T-cell (primary cell): ENCODE measurements around the gene CCL23. TPM values are rescaled to one million over a fixed set of nuclear protein-coding genes. Genes with fewer than 3 reads are reported as not detected.

Source experiments
- ATAC-seq, 4 experiments: fragments of 200-7000 bp in 3 of 4; fragments of 150-1000 bp in 1 of 4; cut with Tn5 transposase; replicated peaks in 1 of 4; 1 replicate in 3 of 4; 2 replicates in 1 of 4; pipeline ENCODE4 v1.10.0; 2021; ENCODE audit warnings: moderate library complexity in 3 of 4, mild to moderate bottlenecking in 2 of 4, moderate number of reproducible peaks in 1 of 4
- CTCF ChIA-PET, 2 donors: fragments of 300-600 bp; sonication (Branson Sonifier 250); formaldehyde crosslinking; loops; one replicate each; lab custom pipeline; 2022; ENCODE audit warnings: antibody characterized with exemption in 2 of 2; lab: Charles Lee
- POLR2A ChIA-PET, 2 donors: fragments of 300-600 bp; sonication (Branson Sonifier 250); formaldehyde crosslinking; loops; one replicate each; lab custom pipeline; 2022; ENCODE audit warnings: antibody characterized with exemption in 2 of 2; lab: Charles Lee
- DNase-seq, 35 experiments: peaks; one replicate each; pipeline versions ENCODE4 v3.0.0 to v3.0.0-alpha.2; 2013 to 2023
- H3K27ac ChIP-seq: one replicate; pipeline ENCODE4 v1.5.1; 2013; ENCODE audit warnings: low read length
- H3K27me3 ChIP-seq, 2 experiments: replicated peaks in 1 of 2; 1 replicate in 1 of 2; 2 replicates in 1 of 2; pipeline versions ENCODE4 v1.6.1 to v1.7.0; 2013; ENCODE audit warnings: low read length in 1 of 2, mixed read lengths in 1 of 2; ENCODE audit not compliant: control insufficient read depth in 2 of 2, insufficient read depth in 2 of 2; ENCODE audit errors: extremely low read depth in 1 of 2
- H3K36me3 ChIP-seq, 2 donors: 1 replicate in 1 of 2; 2 replicates in 1 of 2; pipeline versions ENCODE4 v1.6.1 to v1.7.0; 2013; ENCODE audit warnings: low read length in 1 of 2; ENCODE audit not compliant: control insufficient read depth in 2 of 2, insufficient read depth in 1 of 2; ENCODE audit errors: extremely low read depth in 1 of 2
- H3K4me1 ChIP-seq, 2 experiments: 1 replicate in 1 of 2; 2 replicates in 1 of 2; pipeline versions ENCODE4 v1.6.1 to v1.7.0; 2013; ENCODE audit warnings: low read length in 2 of 2, mixed read lengths in 1 of 2; ENCODE audit not compliant: insufficient read depth in 2 of 2, control insufficient read depth in 1 of 2; ENCODE audit errors: extremely low read depth in 1 of 2
- H3K4me3 ChIP-seq, 2 donors: 1 replicate in 1 of 2; 2 replicates in 1 of 2; pipeline versions ENCODE4 v1.5.1 to v1.7.0; 2013; ENCODE audit warnings: mild to moderate bottlenecking in 2 of 2, low read length in 1 of 2, moderate library complexity in 1 of 2; ENCODE audit not compliant: control insufficient read depth in 1 of 2; ENCODE audit errors: extremely low read depth in 1 of 2
- H3K9me3 ChIP-seq: 2 replicates; pipeline ENCODE4 v1.7.0; 2013
- H3K27ac Mint-ChIP-seq, 2 donors: one replicate each; pipeline ENCODE4 v1.8.0; 2020 to 2021; ENCODE audit warnings: mild to moderate bottlenecking in 2 of 2, mixed read lengths in 2 of 2
- H3K27me3 Mint-ChIP-seq, 2 donors: one replicate each; pipeline ENCODE4 v1.8.0; 2021 to 2022; ENCODE audit warnings: mixed read lengths in 2 of 2
- H3K36me3 Mint-ChIP-seq: one replicate; pipeline ENCODE4 v1.8.0; 2021; ENCODE audit warnings: mixed read lengths
- H3K4me1 Mint-ChIP-seq, 3 donors: one replicate each; pipeline ENCODE4 v1.8.0; 2020 to 2022; ENCODE audit warnings: mixed read lengths in 3 of 3, mild to moderate bottlenecking in 1 of 3
- H3K4me3 Mint-ChIP-seq, 3 donors: one replicate each; pipeline ENCODE4 v1.8.0; 2020 to 2022; ENCODE audit warnings: mild to moderate bottlenecking in 3 of 3, mixed read lengths in 3 of 3, moderate library complexity in 3 of 3
- H3K9me3 Mint-ChIP-seq, 3 donors: one replicate each; pipeline ENCODE4 v1.8.0; 2020 to 2022; ENCODE audit warnings: mixed read lengths in 3 of 3
- WGBS: methylation state at CpG from one replicate; pipeline ENCODE4 v1.1.5; 2013; ENCODE audit warnings: missing lambda C conversion rate; ENCODE audit not compliant: insufficient coverage; 5-methylcytosine and 5-hydroxymethylcytosine counted together
- total RNA-seq, 35 experiments: library from RNA in 6 of 35; stranded (reverse) in 6 of 35; fragments of 120-200 nt in 1 of 35; gene quantifications; one replicate each; pipeline versions ENCODE4 v1.2.1 to v1.2.4 and lab custom pipeline; 2013 to 2026

Gene CCL23
- total RNA-seq, 5 donors from 2014 or later (not counting 1 experiment from before 2014, with no cell fraction given), result not detected

- Mint-ChIP-seq H3K27me3 (peaks cover 4 to 8% of the 10 kb centered on the region in 2 donors), H3K9me3 (peaks cover 0 to 11% (median 5%) of the 10 kb centered on the region in 3 donors), H3K4me1 (no peaks in the 10 kb centered on the region), H3K27ac (no peak overlapping the region), H3K4me3 (no peak overlapping the region), H3K36me3 (no peaks in the 10 kb centered on the region)
- Histone ChIP-seq H3K4me3 (no peak overlapping the region), H3K9me3 (no peaks in the 10 kb centered on the region), H3K36me3 (no peaks in the 10 kb centered on the region), H3K27ac (no peak overlapping the region), H3K27me3 (no peaks in the 10 kb centered on the region), H3K4me1 (no peaks in the 10 kb centered on the region)
- ChIA-PET CTCF (no interaction called here), POLR2A (no interaction called here)
- DNase-seq, result no peak
- WGBS, result no CpG with 5 or more reads among the region's 4 CpGs
- no peak for ATAC-seq
Observed at GRCh38 chr17:36055921-36056520, 38.2 kb upstream of the CCL23 start.

GRCh38 chr17:36055171-36055570, 37.4 kb upstream of the CCL23 start:
- H3K9me3 Mint-ChIP-seq, result peaks cover under 1 to 16% (median 7%) of the 10 kb centered on the region in 3 donors
- ChIA-PET CTCF (no interaction called here), POLR2A (no interaction called here)
- peaks cover 5 to 9% of the 10 kb centered on the region in 2 donors for H3K27me3 Mint-ChIP-seq
- no peaks in the 10 kb centered on the region for H3K4me1 Mint-ChIP-seq
- Histone ChIP-seq H3K4me3 (no peak overlapping the region), H3K9me3 (no peaks in the 10 kb centered on the region), H3K27ac (no peak overlapping the region), H3K27me3 (no peaks in the 10 kb centered on the region), H3K4me1 (no peaks in the 10 kb centered on the region), H3K36me3 (no peaks in the 10 kb centered on the region)
- no peak overlapping the region for H3K4me3 Mint-ChIP-seq
- ATAC-seq, result no peak
- no CpG with 5 or more reads among the region's 2 CpGs for WGBS
- no peak for DNase-seq
- no peak overlapping the region for H3K27ac Mint-ChIP-seq
- H3K36me3 Mint-ChIP-seq, result no peaks in the 10 kb centered on the region

GRCh38 chr17:36049643-36050042, 31.9 kb upstream of the CCL23 start:
- Mint-ChIP-seq H3K4me3 (no peak overlapping the region), H3K27me3 (peaks cover 12 to 21% of the 10 kb centered on the region in 2 donors), H3K27ac (no peak overlapping the region), H3K4me1 (no peaks in the 10 kb centered on the region), H3K9me3 (peaks cover 6 to 33% (median 20%) of the 10 kb centered on the region in 3 donors), H3K36me3 (peaks cover 8% of the 10 kb centered on the region)
- ChIA-PET CTCF (no interaction called here), POLR2A (no interaction called here)
- WGBS, result no CpG with 5 or more reads among the region's 2 CpGs
- Histone ChIP-seq H3K27ac (no peak overlapping the region), H3K4me3 (no peak overlapping the region), H3K27me3 (peaks cover 0 to 11% of the 10 kb centered on the region in 2 experiments), H3K9me3 (peaks cover 3% of the 10 kb centered on the region), H3K36me3 (no peaks in the 10 kb centered on the region), H3K4me1 (no peaks in the 10 kb centered on the region)
- DNase-seq (no peak), ATAC-seq (no peak)

GRCh38 chr17:36048066-36048465, 30.3 kb upstream of the CCL23 start:
- peaks cover 8% of the 10 kb centered on the region for H3K36me3 Mint-ChIP-seq

GRCh38 chr17:36036235-36036634, 18.5 kb upstream of the CCL23 start:
- H3K27me3 ChIP-seq, result peaks cover 0 to 2% of the 10 kb centered on the region in 2 experiments
- H3K27me3 Mint-ChIP-seq, result peaks cover 2 to 15% of the 10 kb centered on the region in 2 donors
- no peaks in the 10 kb centered on the region for H3K9me3 ChIP-seq
- H3K4me3 Mint-ChIP-seq, result no peak overlapping the region
- no peaks in the 10 kb centered on the region for H3K36me3 Mint-ChIP-seq
- H3K36me3 ChIP-seq, result no peaks in the 10 kb centered on the region
- DNase-seq (no peak), ATAC-seq (no peak)
- no peak overlapping the region for H3K27ac ChIP-seq
- no CpG with 5 or more reads among the region's 4 CpGs for WGBS
- ChIA-PET POLR2A (no interaction called here), CTCF (no interaction called here)
- no peaks in the 10 kb centered on the region for H3K9me3 Mint-ChIP-seq
- no peaks in the 10 kb centered on the region for H3K4me1 Mint-ChIP-seq
- H3K4me3 ChIP-seq, result no peak overlapping the region
- H3K4me1 ChIP-seq, result no peaks in the 10 kb centered on the region
- H3K27ac Mint-ChIP-seq, result no peak overlapping the region

More at GRCh38 chr17:36048066-36048465, 30.3 kb upstream of the CCL23 start:
- Histone ChIP-seq H3K36me3 (no peaks in the 10 kb centered on the region), H3K9me3 (peaks cover 3% of the 10 kb centered on the region), H3K27me3 (peaks cover 0 to 11% of the 10 kb centered on the region in 2 experiments), H3K4me1 (no peaks in the 10 kb centered on the region), H3K4me3 (no peak overlapping the region), H3K27ac (no peak overlapping the region)
- Mint-ChIP-seq H3K4me1 (no peaks in the 10 kb centered on the region), H3K4me3 (no peak overlapping the region), H3K9me3 (peaks cover 6 to 33% (median 20%) of the 10 kb centered on the region in 3 donors), H3K27me3 (peaks cover 19 to 26% of the 10 kb centered on the region in 2 donors), H3K27ac (no peak overlapping the region)
- no CpG with 5 or more reads among the region's 2 CpGs for WGBS
- ChIA-PET CTCF (no interaction called here), POLR2A (no interaction called here)
- DNase-seq, result no peak
- no peak for ATAC-seq

- Mint-ChIP-seq H3K27ac (no peak overlapping the region), H3K9me3 (no peaks in the 10 kb centered on the region), H3K27me3 (peaks cover 9 to 16% of the 10 kb centered on the region in 2 donors), H3K4me1 (no peaks in the 10 kb centered on the region), H3K4me3 (no peak overlapping the region), H3K36me3 (no peaks in the 10 kb centered on the region)
- H3K36me3 ChIP-seq, result no peaks in the 10 kb centered on the region
- H3K27me3 ChIP-seq, result peaks cover 0 to 4% of the 10 kb centered on the region in 2 experiments
- CTCF ChIA-PET, result no interaction called here
- POLR2A ChIA-PET, result no interaction called here
- no peak overlapping the region for H3K27ac ChIP-seq
- H3K9me3 ChIP-seq, result no peaks in the 10 kb centered on the region
- WGBS, result no CpG with 5 or more reads among the region's 3 CpGs
- no peaks in the 10 kb centered on the region for H3K4me1 ChIP-seq
- DNase-seq, result no peak
- ATAC-seq, result no peak
- no peak overlapping the region for H3K4me3 ChIP-seq
Observed at GRCh38 chr17:36034127-36034526, 16.4 kb upstream of the CCL23 start.
